C4-2B (cell line): Measurements from ENCODE around the gene PI4K2A.
"Not testable (repeated sequence)": the region's sequence is repeated elsewhere in the genome, so short reads cannot be mapped to it uniquely, and the experiment has no call there.

ENCODE experiments used
- H3K27ac ChIP-seq: fragments of 450-650 bp; 2 replicates; pipeline ENCODE4 v1.5.1; 2017
- CTCF ChIP-seq: fragments of 450-650 bp; conservative IDR thresholded peaks from 2 replicates; pipeline ENCODE4 v1.5.1; 2017; ENCODE audit warnings: mild to moderate bottlenecking
- ZFX ChIP-seq: fragments of 450-650 bp; IDR thresholded peaks from 2 replicates; pipeline ENCODE4 v1.6.1; 2017

The PI4K2A gene

GRCh38 chr10:97679594-97679993 is 39.1 kb downstream of the PI4K2A start:
- H3K27ac ChIP-seq: no peak overlapping the region
- no peak for TF ChIP-seq ZFX
- no peak for TF ChIP-seq CTCF

GRCh38 chr10:97682042-97682441 is 41.6 kb downstream of the PI4K2A start:
- no peak overlapping the region for H3K27ac ChIP-seq
- TF ChIP-seq CTCF: no peak

- H3K27ac ChIP-seq: no peak overlapping the region
- no peak for TF ChIP-seq CTCF
- no peak for TF ChIP-seq ZFX
These were observed 43.3 kb downstream of the PI4K2A start for GRCh38 chr10:97683556-97684367.

- H3K27ac ChIP-seq: not testable (repeated sequence)
These were observed 43.9 kb downstream of the PI4K2A start for GRCh38 chr10:97684368-97684713.

DNA sequence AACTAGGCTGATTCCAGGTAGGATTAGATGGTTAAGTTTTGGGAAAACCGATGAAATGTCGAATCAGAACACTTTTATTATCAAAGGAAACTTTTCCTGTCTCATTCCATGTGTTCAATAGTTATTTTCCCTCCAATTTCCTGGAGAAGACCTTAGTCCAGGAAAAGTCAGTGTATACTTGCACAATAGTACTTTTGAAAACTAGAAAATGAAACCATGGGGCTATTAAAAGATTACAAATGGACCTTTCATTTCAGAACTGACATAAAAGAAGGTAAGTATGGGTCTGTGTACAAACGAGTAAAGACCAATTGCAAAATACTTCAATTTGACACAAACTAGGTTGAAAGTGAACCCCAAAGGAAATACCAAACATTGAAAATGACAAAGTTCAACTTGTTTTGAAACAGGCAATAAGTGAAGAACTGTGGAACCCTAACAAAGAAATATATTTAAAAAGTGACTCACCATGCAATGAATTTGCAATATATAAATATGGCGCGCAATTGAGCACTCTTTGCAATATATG is 44.5 kb downstream of the PI4K2A start:
- no peak overlapping the region for H3K27ac ChIP-seq
- no peak for TF ChIP-seq CTCF
- TF ChIP-seq ZFX: no peak

GRCh38 chr10:97685395-97685958 is 45.0 kb downstream of the PI4K2A start:
- H3K27ac ChIP-seq: no peak overlapping the region
- no peak for TF ChIP-seq ZFX
- TF ChIP-seq CTCF: no peak

- peak overlapping the region; percentile 73 for H3K27ac ChIP-seq
- TF ChIP-seq ZFX (no peak), CTCF (peak; percentile 43)
These were observed 46.0 kb downstream of the PI4K2A start for GRCh38 chr10:97686301-97686961.
